ENCODE data around the gene COL6A3.

Gene COL6A3

DNA sequence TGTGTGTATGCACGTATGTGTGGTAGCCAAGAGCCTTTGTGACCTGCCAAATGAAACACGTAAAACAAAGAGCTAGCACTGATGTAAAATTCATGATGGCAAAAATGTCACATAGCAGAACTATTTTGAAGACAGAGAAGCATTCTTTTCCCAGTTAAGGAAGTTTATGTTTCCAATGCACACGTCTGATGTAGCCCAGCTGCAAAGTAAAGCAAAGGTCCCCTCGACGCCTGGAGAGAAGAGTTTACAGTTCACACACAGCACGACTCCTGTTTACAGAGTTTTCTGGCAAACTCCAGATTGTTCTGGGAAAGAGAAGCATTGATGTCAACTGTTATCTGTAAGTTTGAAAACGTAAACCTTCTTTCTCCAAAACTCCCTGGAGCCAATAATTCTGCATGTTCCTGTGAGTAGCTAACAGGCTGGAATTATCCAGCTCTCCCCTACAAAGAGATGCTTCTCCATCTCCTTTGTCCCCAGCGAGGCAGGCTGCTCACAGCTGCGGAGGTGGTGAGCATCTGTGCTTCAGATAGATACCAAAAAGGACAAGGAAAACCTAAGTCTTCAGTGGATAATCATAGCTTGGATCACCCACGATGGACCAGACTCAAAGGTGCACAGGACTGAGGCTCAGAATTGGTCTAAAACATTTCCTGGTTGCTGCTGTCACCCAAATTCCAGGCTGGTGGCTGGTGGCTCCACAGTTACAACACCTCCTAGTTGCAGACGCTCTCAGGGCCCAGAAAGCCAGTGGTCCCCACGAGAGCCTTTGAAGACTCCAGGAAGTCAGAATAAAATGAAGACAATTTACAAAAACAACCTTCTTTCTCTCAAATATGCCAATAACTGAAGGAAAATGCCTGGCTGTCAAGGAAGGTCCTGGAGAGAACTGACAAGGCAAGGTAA is 87.4 kb downstream of the COL6A3 start:
- ChIA-PET POLR2A (no interaction called here), CTCF (no interaction called here)
- no peak overlapping the region for H3K4me3 ChIP-seq (ENCODE audit: low read depth, low read length)
- TF ChIP-seq ZNF623 (tag by site-specific recombination; IDR thresholded peaks at IDR 0.05) (no peak), ZNF221 (tag by site-specific recombination; IDR thresholded peaks at IDR 0.05; ENCODE audit: borderline replicate concordance) (no peak), ZNF768 (tag by site-specific recombination; IDR thresholded peaks at IDR 0.05) (no peak), ZSCAN23 (tag by site-specific recombination; IDR thresholded peaks at IDR 0.05) (no peak), ZNF366 (tag by site-specific recombination; conservative IDR thresholded peaks at IDR 0.05) (no peak), ZNF777 (tag by site-specific recombination; IDR thresholded peaks at IDR 0.05; ENCODE audit: borderline replicate concordance) (no peak), ZNF785 (tag by site-specific recombination; IDR thresholded peaks at IDR 0.05) (no peak), SALL2 (tag by site-specific recombination; IDR thresholded peaks at IDR 0.05; ENCODE audit: borderline replicate concordance) (no peak), ZNF184 (tag by site-specific recombination; IDR thresholded peaks at IDR 0.05) (no peak), ZBTB7A (tag by site-specific recombination; IDR thresholded peaks at IDR 0.05; ENCODE audit: low read depth) (no peak), ZFP69B (tag by site-specific recombination; IDR thresholded peaks at IDR 0.05) (no peak)
- TF ChIP-seq, protein P1, sequence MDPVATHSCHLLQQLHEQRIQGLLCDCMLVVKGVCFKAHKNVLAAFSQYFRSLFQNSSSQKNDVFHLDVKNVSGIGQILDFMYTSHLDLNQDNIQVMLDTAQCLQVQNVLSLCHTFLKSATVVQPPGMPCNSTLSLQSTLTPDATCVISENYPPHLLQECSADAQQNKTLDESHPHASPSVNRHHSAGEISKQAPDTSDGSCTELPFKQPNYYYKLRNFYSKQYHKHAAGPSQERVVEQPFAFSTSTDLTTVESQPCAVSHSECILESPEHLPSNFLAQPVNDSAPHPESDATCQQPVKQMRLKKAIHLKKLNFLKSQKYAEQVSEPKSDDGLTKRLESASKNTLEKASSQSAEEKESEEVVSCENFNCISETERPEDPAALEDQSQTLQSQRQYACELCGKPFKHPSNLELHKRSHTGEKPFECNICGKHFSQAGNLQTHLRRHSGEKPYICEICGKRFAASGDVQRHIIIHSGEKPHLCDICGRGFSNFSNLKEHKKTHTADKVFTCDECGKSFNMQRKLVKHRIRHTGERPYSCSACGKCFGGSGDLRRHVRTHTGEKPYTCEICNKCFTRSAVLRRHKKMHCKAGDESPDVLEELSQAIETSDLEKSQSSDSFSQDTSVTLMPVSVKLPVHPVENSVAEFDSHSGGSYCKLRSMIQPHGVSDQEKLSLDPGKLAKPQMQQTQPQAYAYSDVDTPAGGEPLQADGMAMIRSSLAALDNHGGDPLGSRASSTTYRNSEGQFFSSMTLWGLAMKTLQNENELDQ (tag by site-specific recombination; IDR thresholded peaks at IDR 0.05; ENCODE audit: low read depth), result no peak
- TF ChIP-seq, protein P2, sequence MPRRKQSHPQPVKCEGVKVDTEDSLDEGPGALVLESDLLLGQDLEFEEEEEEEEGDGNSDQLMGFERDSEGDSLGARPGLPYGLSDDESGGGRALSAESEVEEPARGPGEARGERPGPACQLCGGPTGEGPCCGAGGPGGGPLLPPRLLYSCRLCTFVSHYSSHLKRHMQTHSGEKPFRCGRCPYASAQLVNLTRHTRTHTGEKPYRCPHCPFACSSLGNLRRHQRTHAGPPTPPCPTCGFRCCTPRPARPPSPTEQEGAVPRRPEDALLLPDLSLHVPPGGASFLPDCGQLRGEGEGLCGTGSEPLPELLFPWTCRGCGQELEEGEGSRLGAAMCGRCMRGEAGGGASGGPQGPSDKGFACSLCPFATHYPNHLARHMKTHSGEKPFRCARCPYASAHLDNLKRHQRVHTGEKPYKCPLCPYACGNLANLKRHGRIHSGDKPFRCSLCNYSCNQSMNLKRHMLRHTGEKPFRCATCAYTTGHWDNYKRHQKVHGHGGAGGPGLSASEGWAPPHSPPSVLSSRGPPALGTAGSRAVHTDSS (tag by site-specific recombination; IDR thresholded peaks at IDR 0.05), result no peak
- TF ChIP-seq, protein P3, sequence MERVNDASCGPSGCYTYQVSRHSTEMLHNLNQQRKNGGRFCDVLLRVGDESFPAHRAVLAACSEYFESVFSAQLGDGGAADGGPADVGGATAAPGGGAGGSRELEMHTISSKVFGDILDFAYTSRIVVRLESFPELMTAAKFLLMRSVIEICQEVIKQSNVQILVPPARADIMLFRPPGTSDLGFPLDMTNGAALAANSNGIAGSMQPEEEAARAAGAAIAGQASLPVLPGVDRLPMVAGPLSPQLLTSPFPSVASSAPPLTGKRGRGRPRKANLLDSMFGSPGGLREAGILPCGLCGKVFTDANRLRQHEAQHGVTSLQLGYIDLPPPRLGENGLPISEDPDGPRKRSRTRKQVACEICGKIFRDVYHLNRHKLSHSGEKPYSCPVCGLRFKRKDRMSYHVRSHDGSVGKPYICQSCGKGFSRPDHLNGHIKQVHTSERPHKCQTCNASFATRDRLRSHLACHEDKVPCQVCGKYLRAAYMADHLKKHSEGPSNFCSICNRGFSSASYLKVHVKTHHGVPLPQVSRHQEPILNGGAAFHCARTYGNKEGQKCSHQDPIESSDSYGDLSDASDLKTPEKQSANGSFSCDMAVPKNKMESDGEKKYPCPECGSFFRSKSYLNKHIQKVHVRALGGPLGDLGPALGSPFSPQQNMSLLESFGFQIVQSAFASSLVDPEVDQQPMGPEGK (tag by site-specific recombination; IDR thresholded peaks at IDR 0.05), result no peak
- no peak overlapping the region for H3K27ac ChIP-seq (ENCODE audit: extremely low read depth, low read depth, low read length)
- H3K36me3 ChIP-seq (ENCODE audit: control insufficient read depth in 2 of 2, insufficient read depth in 1 of 2, low read length in 2 of 2), result no peaks in the 10 kb centered on the region
- H3K4me1 ChIP-seq (ENCODE audit: control insufficient read depth, insufficient read depth, low read length), result peaks cover 4% of the 10 kb centered on the region; the same call in 1 of the 2 replicates
- H3K9me3 ChIP-seq (ENCODE audit: control insufficient read depth, insufficient read depth, low read depth, low read length), result no peaks in the 10 kb centered on the region

DNA sequence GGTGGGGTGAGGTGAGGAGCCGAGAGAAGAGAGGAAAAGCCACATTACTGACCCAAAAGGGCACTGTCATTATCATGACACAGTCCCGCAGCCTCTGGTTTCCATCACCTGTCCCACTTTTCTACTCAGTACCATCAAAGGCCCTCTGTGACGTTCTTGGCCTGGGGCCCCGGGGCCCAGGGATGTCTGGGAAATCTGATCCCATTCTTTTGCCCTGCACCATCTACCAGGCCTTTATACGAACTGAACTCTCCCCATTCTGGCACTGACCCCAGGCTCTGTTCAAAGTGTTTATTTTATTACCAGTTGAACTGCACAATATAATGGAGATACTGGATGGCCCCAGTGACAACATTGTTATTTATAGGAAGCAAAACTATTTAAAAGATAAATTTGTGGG is 89.1 kb downstream of the COL6A3 start:
- 0 out of 2 replicates have a peak, but pooled peaks have one; percentile 24 for TF ChIP-seq ZNF843 (tag by site-specific recombination; IDR thresholded peaks at IDR 0.05)
- TF ChIP-seq, protein P4, sequence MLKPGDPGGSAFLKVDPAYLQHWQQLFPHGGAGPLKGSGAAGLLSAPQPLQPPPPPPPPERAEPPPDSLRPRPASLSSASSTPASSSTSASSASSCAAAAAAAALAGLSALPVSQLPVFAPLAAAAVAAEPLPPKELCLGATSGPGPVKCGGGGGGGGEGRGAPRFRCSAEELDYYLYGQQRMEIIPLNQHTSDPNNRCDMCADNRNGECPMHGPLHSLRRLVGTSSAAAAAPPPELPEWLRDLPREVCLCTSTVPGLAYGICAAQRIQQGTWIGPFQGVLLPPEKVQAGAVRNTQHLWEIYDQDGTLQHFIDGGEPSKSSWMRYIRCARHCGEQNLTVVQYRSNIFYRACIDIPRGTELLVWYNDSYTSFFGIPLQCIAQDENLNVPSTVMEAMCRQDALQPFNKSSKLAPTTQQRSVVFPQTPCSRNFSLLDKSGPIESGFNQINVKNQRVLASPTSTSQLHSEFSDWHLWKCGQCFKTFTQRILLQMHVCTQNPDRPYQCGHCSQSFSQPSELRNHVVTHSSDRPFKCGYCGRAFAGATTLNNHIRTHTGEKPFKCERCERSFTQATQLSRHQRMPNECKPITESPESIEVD (tag by site-specific recombination; IDR thresholded peaks at IDR 0.05), result no peak
- TF ChIP-seq ZBTB20 (tag by site-specific recombination; IDR thresholded peaks at IDR 0.05), result peak; percentile 52
- TF ChIP-seq FEZF1 (tag by site-specific recombination; IDR thresholded peaks at IDR 0.05), result peak; percentile 48
- Histone ChIP-seq H3K9me3 (ENCODE audit: control insufficient read depth, insufficient read depth, low read depth, low read length) (no peaks in the 10 kb centered on the region), H3K36me3 (ENCODE audit: control insufficient read depth in 2 of 2, insufficient read depth in 1 of 2, low read length in 2 of 2) (no peaks in the 10 kb centered on the region), H3K27ac (ENCODE audit: extremely low read depth, low read depth, low read length) (no peak overlapping the region), H3K4me3 (ENCODE audit: low read depth, low read length) (no peak overlapping the region), H3K4me1 (ENCODE audit: control insufficient read depth, insufficient read depth, low read length) (peaks cover 4% of the 10 kb centered on the region; the same call in 1 of the 2 replicates)
- CTCF ChIA-PET, result no interaction called here
- POLR2A ChIA-PET, result no interaction called here
